ENCODE data around the gene SLC29A1.

Gene SLC29A1

GRCh38 chr6:44219053-44219814 is 4.2 kb upstream of the SLC29A1 start:
- no peaks in the 10 kb centered on the region for H3K27me3 ChIP-seq (ENCODE audit: insufficient read depth, poor library complexity, severe bottlenecking)
- no peak overlapping the region for H3K4me3 ChIP-seq (replicated peaks; ENCODE audit: insufficient read depth, low read length)
- no peak for DNase-seq (ENCODE audit: low read depth in 1 of 2, low spot score in 1 of 2)
- no peak overlapping the region for H3K27ac ChIP-seq (replicated peaks)
- TF ChIP-seq GABPA (IDR thresholded peaks at IDR 0.05; ENCODE audit: low read depth), result no peak
- no peak for TF ChIP-seq REST (IDR thresholded peaks at IDR 0.05; ENCODE audit: insufficient replicate concordance, low read depth)
- no peak for TF ChIP-seq CTCF (IDR thresholded peaks at IDR 0.05; ENCODE audit: insufficient read depth, low read length)
- no peak for TF ChIP-seq SPI1 (IDR thresholded peaks at IDR 0.05; ENCODE audit: borderline replicate concordance, low read depth)
- no peak for TF ChIP-seq POLR2AphosphoS5 (IDR thresholded peaks at IDR 0.05; ENCODE audit: low read depth)

GRCh38 chr6:44219815-44220784 is 3.3 kb upstream of the SLC29A1 start:
- no peaks in the 10 kb centered on the region for H3K27me3 ChIP-seq (ENCODE audit: insufficient read depth, poor library complexity, severe bottlenecking)
- H3K27ac ChIP-seq (replicated peaks), result no peak overlapping the region
- no peak for DNase-seq (ENCODE audit: low read depth in 1 of 2, low spot score in 1 of 2)
- TF ChIP-seq REST (IDR thresholded peaks at IDR 0.05; ENCODE audit: insufficient replicate concordance, low read depth), result no peak
- TF ChIP-seq GABPA (IDR thresholded peaks at IDR 0.05; ENCODE audit: low read depth), result no peak
- no peak for TF ChIP-seq POLR2AphosphoS5 (IDR thresholded peaks at IDR 0.05; ENCODE audit: low read depth)
- TF ChIP-seq SPI1 (IDR thresholded peaks at IDR 0.05; ENCODE audit: borderline replicate concordance, low read depth), result no peak
- no peak for TF ChIP-seq CTCF (IDR thresholded peaks at IDR 0.05; ENCODE audit: insufficient read depth, low read length)
- H3K4me3 ChIP-seq (replicated peaks; ENCODE audit: insufficient read depth, low read length), result no peak overlapping the region

- DNase-seq (ENCODE audit: low read depth in 1 of 2, low spot score in 1 of 2), result no peak
- Histone ChIP-seq H3K4me3 (replicated peaks; ENCODE audit: insufficient read depth, low read length) (no peak overlapping the region), H3K27me3 (ENCODE audit: insufficient read depth, poor library complexity, severe bottlenecking) (no peaks in the 10 kb centered on the region), H3K27ac (replicated peaks) (no peak overlapping the region)
- TF ChIP-seq REST (IDR thresholded peaks at IDR 0.05; ENCODE audit: insufficient replicate concordance, low read depth) (no peak), GABPA (IDR thresholded peaks at IDR 0.05; ENCODE audit: low read depth) (no peak), CTCF (IDR thresholded peaks at IDR 0.05; ENCODE audit: insufficient read depth, low read length) (no peak), SPI1 (IDR thresholded peaks at IDR 0.05; ENCODE audit: borderline replicate concordance, low read depth) (no peak), POLR2AphosphoS5 (IDR thresholded peaks at IDR 0.05; ENCODE audit: low read depth) (no peak)
Observed at GRCh38 chr6:44220913-44221290, 2.5 kb upstream of the SLC29A1 start.

Measured in HL-60 (cell line).